Kidney epithelial cell (primary cell): ENCODE measurements around the gene DEGS2. TPM values are rescaled to one million over a fixed set of nuclear protein-coding genes. Genes with fewer than 3 reads are reported as not detected.

ENCODE experiments used
- DNase-seq: peaks from one replicate; pipeline ENCODE4 v3.0.0-alpha.2; 2010; ENCODE audit warnings: low read depth
- H3K27me3 ChIP-seq: 2 replicates; pipeline ENCODE4 v1.6.0; 2011; ENCODE audit warnings: low read length; ENCODE audit not compliant: control insufficient read depth, insufficient read depth
- H3K36me3 ChIP-seq: 2 replicates; pipeline ENCODE4 v1.5.1; 2011; ENCODE audit warnings: low read length; ENCODE audit not compliant: control insufficient read depth, insufficient read depth
- H3K4me3 ChIP-seq: 2 replicates; pipeline ENCODE4 v1.5.1; 2011; ENCODE audit warnings: low read depth, mild to moderate bottlenecking, control low read depth, low read length
- CTCF ChIP-seq: IDR thresholded peaks from 2 replicates; pipeline ENCODE4 v1.5.1; 2011; ENCODE audit warnings: mild to moderate bottlenecking, moderate library complexity, low read length, control low read depth, inconsistent platforms; ENCODE audit not compliant: insufficient read depth, poor library complexity, severe bottlenecking
- total RNA-seq: library from RNA; depleted of rRNA; stranded (reverse); fragments of >200 nt; gene quantifications from 2 replicates; pipeline ENCODE4 v1.2.3, GENCODE V29; 2015

The DEGS2 gene
- total RNA-seq, 1 donor from 2014 or later = 0.75 TPM

- no peak for TF ChIP-seq CTCF
- Histone ChIP-seq H3K36me3 (no peaks in the 10 kb centered on the region), H3K4me3 (no peak overlapping the region), H3K27me3 (no peaks in the 10 kb centered on the region)
- DNase-seq = no peak
These were observed 55.5 kb downstream of the DEGS2 start for GRCh38 chr14:100104006-100104352.

GRCh38 chr14:100103250-100104005 is 56.0 kb downstream of the DEGS2 start:
- no peaks in the 10 kb centered on the region for H3K27me3 ChIP-seq
- H3K36me3 ChIP-seq = no peaks in the 10 kb centered on the region
- no peak overlapping the region for H3K4me3 ChIP-seq
- DNase-seq = no peak
- TF ChIP-seq CTCF = no peak

GRCh38 chr14:100102156-100102785 is 57.2 kb downstream of the DEGS2 start:
- no peaks in the 10 kb centered on the region for H3K27me3 ChIP-seq
- no peak overlapping the region for H3K4me3 ChIP-seq
- TF ChIP-seq CTCF = no peak
- no peaks in the 10 kb centered on the region for H3K36me3 ChIP-seq
- no peak for DNase-seq

GRCh38 chr14:100100032-100100703 is 59.3 kb downstream of the DEGS2 start:
- no peak for DNase-seq
- Histone ChIP-seq H3K36me3 (no peaks in the 10 kb centered on the region), H3K27me3 (no peaks in the 10 kb centered on the region), H3K4me3 (no peak overlapping the region)
- no peak for TF ChIP-seq CTCF

GRCh38 chr14:100098171-100098570 is 61.3 kb downstream of the DEGS2 start:
- no peak for TF ChIP-seq CTCF
- H3K36me3 ChIP-seq = no peaks in the 10 kb centered on the region
- no peak overlapping the region for H3K4me3 ChIP-seq
- H3K27me3 ChIP-seq = no peaks in the 10 kb centered on the region
- no peak for DNase-seq
